Measurements from ENCODE around the gene FMO3. TPM values are rescaled to one million over a fixed set of nuclear protein-coding genes. Genes with fewer than 3 reads are reported as not detected.

The FMO3 gene
- total RNA-seq, 1 donor: not detected

GRCh38 chr1:171150156-171150555, 59.5 kb downstream of the FMO3 start:
- no peak overlapping the region for H3K4me3 ChIP-seq (ENCODE audit: low read depth, low read length)
- no peak for DNase-seq (ENCODE audit: low read depth)
- TF ChIP-seq, protein P1, sequence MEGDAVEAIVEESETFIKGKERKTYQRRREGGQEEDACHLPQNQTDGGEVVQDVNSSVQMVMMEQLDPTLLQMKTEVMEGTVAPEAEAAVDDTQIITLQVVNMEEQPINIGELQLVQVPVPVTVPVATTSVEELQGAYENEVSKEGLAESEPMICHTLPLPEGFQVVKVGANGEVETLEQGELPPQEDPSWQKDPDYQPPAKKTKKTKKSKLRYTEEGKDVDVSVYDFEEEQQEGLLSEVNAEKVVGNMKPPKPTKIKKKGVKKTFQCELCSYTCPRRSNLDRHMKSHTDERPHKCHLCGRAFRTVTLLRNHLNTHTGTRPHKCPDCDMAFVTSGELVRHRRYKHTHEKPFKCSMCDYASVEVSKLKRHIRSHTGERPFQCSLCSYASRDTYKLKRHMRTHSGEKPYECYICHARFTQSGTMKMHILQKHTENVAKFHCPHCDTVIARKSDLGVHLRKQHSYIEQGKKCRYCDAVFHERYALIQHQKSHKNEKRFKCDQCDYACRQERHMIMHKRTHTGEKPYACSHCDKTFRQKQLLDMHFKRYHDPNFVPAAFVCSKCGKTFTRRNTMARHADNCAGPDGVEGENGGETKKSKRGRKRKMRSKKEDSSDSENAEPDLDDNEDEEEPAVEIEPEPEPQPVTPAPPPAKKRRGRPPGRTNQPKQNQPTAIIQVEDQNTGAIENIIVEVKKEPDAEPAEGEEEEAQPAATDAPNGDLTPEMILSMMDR (IDR thresholded peaks at IDR 0.05; ENCODE audit: insufficient read depth, low read length): no peak

DNA sequence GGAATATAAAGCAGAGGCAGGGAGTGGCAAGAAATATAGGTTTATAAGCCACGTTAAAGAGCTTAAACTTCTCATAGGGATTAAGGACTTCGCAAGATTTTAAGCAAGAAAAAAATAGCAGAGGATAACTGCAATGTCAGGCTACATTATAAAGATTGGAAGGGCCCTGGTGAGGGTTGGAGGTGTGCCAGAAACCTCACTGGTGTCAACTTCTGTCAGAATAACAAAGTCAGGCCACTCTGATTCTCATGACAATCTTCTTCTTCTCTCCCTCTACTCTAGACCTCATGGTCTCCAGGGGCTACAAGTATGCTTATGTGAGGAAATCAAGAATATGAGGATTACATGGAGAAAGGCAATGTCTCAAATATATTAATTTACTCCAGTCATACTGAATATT, 61.8 kb downstream of the FMO3 start:
- TF ChIP-seq, protein P1 (IDR thresholded peaks at IDR 0.05; ENCODE audit: insufficient read depth, low read length): no peak
- DNase-seq (ENCODE audit: low read depth): no peak
- H3K4me3 ChIP-seq (ENCODE audit: low read depth, low read length): no peak overlapping the region

DNA sequence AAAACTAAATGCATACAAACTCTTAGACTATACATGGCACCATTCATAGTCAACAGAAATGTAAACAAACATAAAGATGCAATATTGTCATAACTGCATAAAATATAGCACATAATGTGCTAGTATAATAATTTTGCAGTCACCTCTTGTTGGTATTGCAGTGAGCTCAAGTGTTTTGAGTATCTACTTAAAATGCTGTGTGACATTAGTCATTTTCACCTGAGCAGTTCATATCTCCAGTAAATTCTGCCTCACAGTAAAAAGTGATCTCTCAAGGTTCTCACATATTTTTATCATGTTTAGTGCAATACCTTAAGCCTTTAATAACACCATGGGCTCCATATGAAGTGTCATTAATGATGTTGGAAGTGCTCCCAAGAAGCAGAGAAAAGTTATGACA, 64.8 kb downstream of the FMO3 start:
- no peak overlapping the region for H3K4me3 ChIP-seq (ENCODE audit: low read depth, low read length)
- DNase-seq (ENCODE audit: low read depth): no peak
- TF ChIP-seq, protein P1 (IDR thresholded peaks at IDR 0.05; ENCODE audit: insufficient read depth, low read length): no peak

DNA sequence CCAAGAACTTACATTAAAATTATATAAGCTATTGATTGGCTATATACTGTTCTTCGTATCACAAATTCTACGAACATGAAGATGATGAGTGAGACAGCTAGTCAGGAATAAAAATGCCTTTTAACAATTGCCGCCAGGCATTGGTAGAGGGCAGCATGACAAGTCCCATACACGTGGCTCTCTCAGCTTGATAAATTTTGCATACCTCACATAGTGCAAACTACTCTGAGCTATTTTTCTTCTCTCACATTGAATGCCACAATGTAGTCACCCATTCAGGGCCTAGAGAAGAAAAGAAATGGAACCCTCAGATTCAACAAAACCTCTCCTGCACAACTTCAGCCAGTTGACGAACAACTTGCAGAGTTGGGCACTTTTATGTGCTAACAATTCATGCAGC, 67.4 kb downstream of the FMO3 start:
- DNase-seq (ENCODE audit: low read depth): no peak
- no peak overlapping the region for H3K4me3 ChIP-seq (ENCODE audit: low read depth, low read length)
- TF ChIP-seq, protein P1 (IDR thresholded peaks at IDR 0.05; ENCODE audit: insufficient read depth, low read length): no peak

DNA sequence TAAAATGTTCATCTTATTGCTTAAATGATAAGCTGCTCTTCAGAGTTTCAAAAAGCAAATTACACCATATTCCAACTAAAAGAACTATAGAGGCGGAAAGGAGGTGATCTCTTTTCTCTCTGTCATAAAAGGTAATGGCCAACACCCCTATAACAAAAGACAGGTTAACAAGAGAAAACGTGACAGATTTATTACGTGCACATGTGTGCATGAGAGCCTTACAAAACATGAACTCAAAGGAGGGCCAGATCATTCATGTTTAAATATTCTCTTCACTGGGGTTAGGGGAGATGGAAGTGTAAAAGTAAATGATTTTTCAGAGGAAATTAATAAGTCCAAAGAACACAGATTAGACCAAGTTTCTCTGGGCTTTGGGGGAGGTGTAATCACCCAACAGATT, 67.8 kb downstream of the FMO3 start:
- TF ChIP-seq, protein P1 (IDR thresholded peaks at IDR 0.05; ENCODE audit: insufficient read depth, low read length): no peak
- no peak overlapping the region for H3K4me3 ChIP-seq (ENCODE audit: low read depth, low read length)
- no peak for DNase-seq (ENCODE audit: low read depth)

- DNase-seq (ENCODE audit: low read depth): no peak
- TF ChIP-seq, protein P1 (IDR thresholded peaks at IDR 0.05; ENCODE audit: insufficient read depth, low read length): no peak
- no peak overlapping the region for H3K4me3 ChIP-seq (ENCODE audit: low read depth, low read length)
Measured at GRCh38 chr1:171159148-171159547, 68.4 kb downstream of the FMO3 start.

DNA sequence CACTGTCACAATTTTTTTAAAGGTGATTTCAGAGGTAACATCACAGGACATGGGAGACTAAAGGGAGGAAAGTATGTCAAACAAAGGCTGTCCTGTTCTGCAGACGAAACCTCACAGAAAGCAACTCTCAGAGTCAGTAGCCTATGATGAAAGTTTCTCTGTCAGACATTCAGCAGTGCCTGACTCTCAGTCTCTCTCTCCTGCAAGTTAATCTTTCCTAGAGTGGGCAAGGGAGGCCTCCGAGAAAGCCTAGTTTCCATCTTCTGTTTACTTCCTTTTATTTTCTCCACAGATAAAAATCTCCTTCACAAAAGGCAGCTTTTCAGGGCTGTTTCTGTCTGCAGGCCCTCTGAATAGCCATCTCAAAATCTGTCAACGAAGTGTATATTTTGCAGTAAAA, 69.5 kb downstream of the FMO3 start:
- TF ChIP-seq, protein P1 (IDR thresholded peaks at IDR 0.05; ENCODE audit: insufficient read depth, low read length): no peak
- no peak for DNase-seq (ENCODE audit: low read depth)
- no peak overlapping the region for H3K4me3 ChIP-seq (ENCODE audit: low read depth, low read length)

Measured in fibroblast of the aortic adventitia (primary cell).